MM.1S (cell line): ENCODE results near the gene CELA2B.
"Not testable (repeated sequence)": the region's sequence is repeated elsewhere in the genome, so short reads cannot be mapped to it uniquely, and the experiment has no call there.

Experiments
- EZH2 ChIP-seq: fragments of 300-600 bp; sonication (generic); optimal IDR thresholded peaks from 2 replicates; pipeline ENCODE3; 2017; ENCODE audit warnings: low read depth, mild to moderate bottlenecking, antibody characterized with exemption, low read length, mixed read lengths
- EZH2phosphoT487 ChIP-seq: fragments of 300-600 bp; sonication (generic); IDR thresholded peaks from 2 replicates; pipeline ENCODE4 v1.6.1; 2018; ENCODE audit warnings: antibody characterized with exemption, low read length
- TF ChIP-seq, protein P1 (sequence below): fragments of 300-600 bp; sonication (generic); IDR thresholded peaks from 2 replicates; pipeline ENCODE4 v1.5.1; 2016; ENCODE audit warnings: antibody characterized with exemption, low read length, mixed read lengths

DNA sequence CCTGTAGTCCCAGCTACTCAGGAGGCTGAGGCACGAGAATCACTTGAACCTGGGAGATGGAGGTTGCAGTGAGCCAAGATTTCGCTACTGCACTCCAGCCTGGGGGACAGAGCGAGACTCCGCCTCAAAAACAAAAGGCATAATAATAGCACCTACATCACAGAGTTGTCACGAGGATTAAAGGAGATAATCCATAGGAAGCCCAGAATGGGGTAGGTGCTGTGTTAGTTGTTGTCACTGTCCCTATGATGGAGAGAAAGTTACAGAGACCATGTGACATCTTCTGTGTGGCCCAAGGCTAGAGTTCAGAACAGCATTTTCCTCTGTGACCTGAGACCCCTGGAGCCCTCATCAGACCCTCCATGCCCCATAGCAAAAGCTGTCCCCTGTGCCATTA lies 12.0 kb upstream of the CELA2B start:
- not testable (repeated sequence) for TF ChIP-seq EZH2, EZH2phosphoT487
- TF ChIP-seq, protein P1, sequence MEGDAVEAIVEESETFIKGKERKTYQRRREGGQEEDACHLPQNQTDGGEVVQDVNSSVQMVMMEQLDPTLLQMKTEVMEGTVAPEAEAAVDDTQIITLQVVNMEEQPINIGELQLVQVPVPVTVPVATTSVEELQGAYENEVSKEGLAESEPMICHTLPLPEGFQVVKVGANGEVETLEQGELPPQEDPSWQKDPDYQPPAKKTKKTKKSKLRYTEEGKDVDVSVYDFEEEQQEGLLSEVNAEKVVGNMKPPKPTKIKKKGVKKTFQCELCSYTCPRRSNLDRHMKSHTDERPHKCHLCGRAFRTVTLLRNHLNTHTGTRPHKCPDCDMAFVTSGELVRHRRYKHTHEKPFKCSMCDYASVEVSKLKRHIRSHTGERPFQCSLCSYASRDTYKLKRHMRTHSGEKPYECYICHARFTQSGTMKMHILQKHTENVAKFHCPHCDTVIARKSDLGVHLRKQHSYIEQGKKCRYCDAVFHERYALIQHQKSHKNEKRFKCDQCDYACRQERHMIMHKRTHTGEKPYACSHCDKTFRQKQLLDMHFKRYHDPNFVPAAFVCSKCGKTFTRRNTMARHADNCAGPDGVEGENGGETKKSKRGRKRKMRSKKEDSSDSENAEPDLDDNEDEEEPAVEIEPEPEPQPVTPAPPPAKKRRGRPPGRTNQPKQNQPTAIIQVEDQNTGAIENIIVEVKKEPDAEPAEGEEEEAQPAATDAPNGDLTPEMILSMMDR = not testable (repeated sequence)
